ENCODE data around the gene P3R3URF. TPM values are rescaled to one million over a fixed set of nuclear protein-coding genes. Genes with fewer than 3 reads are reported as not detected.
A peak's percentile ranks its signal among the peaks of the same experiment; 100 is the strongest.

P3R3URF gene
- total RNA-seq, 3 donors from 2014 or later: not detected

DNA sequence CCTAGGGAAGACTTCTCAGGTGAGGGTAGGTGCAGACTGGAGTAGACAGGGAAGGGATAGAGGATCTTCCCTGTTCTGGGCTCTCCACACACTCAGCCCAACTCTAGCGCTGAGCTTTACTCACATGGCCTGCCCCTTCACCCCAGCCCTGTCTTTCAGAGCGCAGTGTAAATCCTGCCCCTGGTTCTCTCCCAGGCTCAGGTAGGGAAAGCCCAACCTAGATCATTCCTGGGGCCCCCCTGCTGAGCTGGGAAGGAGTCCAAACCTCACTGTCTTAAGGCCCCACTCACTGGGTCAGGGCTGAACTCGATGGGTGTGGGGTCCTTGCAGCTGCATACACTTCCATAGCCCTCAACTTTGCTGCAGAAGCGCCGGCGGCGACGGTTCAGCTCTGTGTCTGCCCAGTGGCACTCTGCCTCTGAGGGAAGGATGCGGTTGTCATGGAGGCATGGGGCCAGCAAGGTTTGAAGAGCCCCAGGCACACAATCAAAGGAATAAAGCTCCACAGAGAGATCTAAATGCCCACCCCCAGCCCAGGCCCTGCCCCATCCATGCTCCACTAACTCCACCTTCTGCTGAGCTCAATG is 17.8 kb upstream of the P3R3URF start:
- Histone ChIP-seq H3K9me3 (no peaks in the 10 kb centered on the region), H3K27me3 (no peaks in the 10 kb centered on the region), H3K36me3 (no peaks in the 10 kb centered on the region), H3K4me3 (no peak overlapping the region), H3K27ac (no peak overlapping the region), H3K4me1 (peaks cover 0 to 12% of the 10 kb centered on the region in 2 donors)
- TF ChIP-seq POLR2A (IDR thresholded peaks at IDR 0.05) (no peak), POLR2AphosphoS5 (IDR thresholded peaks at IDR 0.05) (no peak)
- TF ChIP-seq, protein P1, sequence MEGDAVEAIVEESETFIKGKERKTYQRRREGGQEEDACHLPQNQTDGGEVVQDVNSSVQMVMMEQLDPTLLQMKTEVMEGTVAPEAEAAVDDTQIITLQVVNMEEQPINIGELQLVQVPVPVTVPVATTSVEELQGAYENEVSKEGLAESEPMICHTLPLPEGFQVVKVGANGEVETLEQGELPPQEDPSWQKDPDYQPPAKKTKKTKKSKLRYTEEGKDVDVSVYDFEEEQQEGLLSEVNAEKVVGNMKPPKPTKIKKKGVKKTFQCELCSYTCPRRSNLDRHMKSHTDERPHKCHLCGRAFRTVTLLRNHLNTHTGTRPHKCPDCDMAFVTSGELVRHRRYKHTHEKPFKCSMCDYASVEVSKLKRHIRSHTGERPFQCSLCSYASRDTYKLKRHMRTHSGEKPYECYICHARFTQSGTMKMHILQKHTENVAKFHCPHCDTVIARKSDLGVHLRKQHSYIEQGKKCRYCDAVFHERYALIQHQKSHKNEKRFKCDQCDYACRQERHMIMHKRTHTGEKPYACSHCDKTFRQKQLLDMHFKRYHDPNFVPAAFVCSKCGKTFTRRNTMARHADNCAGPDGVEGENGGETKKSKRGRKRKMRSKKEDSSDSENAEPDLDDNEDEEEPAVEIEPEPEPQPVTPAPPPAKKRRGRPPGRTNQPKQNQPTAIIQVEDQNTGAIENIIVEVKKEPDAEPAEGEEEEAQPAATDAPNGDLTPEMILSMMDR (IDR thresholded peaks at IDR 0.05): no peak
- DNase-seq (ENCODE audit: low spot score in 2 of 2): no peak
- intact Hi-C loops (cut with DNase I; ENCODE audit: low total_unique reads): no loop called here

DNA sequence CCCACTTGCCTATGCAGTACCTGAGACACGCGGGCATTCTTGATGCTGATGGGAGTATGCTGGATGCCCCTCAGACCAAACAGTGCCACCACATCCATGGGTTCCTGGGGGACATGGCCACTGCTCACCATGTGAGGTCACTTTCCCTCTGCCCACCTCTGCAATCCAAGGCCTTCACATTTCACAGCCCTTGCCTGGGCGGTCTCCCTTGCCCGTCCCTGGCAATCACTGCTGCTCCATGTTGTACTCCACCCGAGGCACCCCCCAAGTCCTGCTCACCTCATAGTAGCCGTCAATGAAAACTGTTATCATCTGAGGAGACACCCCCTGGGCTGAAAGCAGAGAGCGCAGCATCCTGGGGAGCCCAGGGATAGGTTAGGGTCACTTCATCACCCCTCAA is 17.0 kb upstream of the P3R3URF start:
- no peaks in the 10 kb centered on the region for H3K27me3 ChIP-seq
- intact Hi-C loops (cut with DNase I; ENCODE audit: low total_unique reads): no loop called here
- no peak for TF ChIP-seq POLR2AphosphoS5 (IDR thresholded peaks at IDR 0.05)
- TF ChIP-seq, protein P1 (IDR thresholded peaks at IDR 0.05): no peak
- TF ChIP-seq POLR2A (IDR thresholded peaks at IDR 0.05): no peak
- no peaks in the 10 kb centered on the region for H3K9me3 ChIP-seq
- H3K27ac ChIP-seq: no peak overlapping the region
- H3K4me3 ChIP-seq: no peak overlapping the region
- no peak for DNase-seq (ENCODE audit: low spot score in 2 of 2)
- no peaks in the 10 kb centered on the region for H3K36me3 ChIP-seq
- peaks cover 0 to 12% of the 10 kb centered on the region in 2 donors for H3K4me1 ChIP-seq

DNA sequence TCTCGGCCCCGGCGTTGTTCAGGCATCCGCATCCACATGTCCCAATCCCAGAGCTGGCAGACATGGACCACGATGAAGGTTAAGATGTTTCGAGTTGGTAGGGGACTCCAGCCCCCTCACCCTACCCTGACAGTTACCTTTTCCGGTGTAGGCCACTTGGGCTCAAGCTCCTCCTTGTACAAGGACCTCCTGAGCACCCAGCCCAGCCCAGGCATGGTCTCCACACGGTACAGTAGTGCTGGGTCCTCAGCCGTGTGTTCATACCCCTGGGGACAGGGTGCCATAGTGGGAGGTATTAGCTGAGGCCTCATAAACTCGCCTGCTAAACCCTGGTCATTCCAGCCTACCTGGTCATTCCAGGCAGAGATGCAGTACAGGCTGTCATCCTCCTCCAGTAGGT is 15.9 kb upstream of the P3R3URF start:
- Histone ChIP-seq H3K4me3 (no peak overlapping the region), H3K4me1 (peaks cover 0 to 6% of the 10 kb centered on the region in 2 donors), H3K9me3 (no peaks in the 10 kb centered on the region), H3K36me3 (no peaks in the 10 kb centered on the region), H3K27ac (no peak overlapping the region), H3K27me3 (no peaks in the 10 kb centered on the region)
- no peak for DNase-seq (ENCODE audit: low spot score in 2 of 2)
- intact Hi-C loops (cut with DNase I; ENCODE audit: low total_unique reads): no loop called here
- TF ChIP-seq, protein P1 (IDR thresholded peaks at IDR 0.05): no peak
- no peak for TF ChIP-seq POLR2AphosphoS5 (IDR thresholded peaks at IDR 0.05)
- TF ChIP-seq POLR2A (IDR thresholded peaks at IDR 0.05): no peak

DNA sequence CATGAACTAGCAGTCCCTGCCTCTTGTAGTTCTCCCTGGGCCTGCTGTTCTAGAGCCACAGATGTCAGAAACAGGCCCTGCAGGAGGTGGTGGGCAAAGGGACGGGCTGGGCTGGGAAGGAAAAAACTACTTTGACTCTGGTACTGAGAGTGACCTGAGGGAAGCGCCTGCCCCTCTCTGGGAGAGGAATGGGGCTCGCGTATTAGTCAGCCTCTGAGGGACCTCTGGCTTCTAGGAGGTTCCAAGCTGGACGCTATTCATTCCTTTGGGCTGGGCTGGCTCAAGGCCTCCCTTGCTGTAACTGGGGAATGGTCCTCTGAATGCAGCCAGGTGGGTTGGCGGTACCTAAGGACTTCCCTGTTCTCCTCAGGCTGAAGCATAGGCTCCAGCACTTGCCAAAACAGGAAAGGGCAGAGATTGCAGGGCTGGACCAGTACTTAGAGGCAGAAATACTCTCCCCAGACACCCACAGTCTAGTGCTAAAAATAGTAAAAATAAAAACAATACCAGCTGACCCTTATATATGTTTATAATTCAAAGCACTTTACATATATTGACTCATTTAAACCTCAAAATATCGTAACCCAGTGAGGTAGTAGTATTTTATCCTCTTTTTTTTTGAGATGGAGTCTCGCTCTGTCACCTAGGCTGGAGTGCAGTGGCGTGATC is 14.9 kb upstream of the P3R3URF start:
- Histone ChIP-seq H3K9me3 (no peaks in the 10 kb centered on the region), H3K4me3 (no peak overlapping the region), H3K27me3 (no peaks in the 10 kb centered on the region), H3K27ac (peak overlapping the region; percentile 8 to 25), H3K36me3 (no peaks in the 10 kb centered on the region), H3K4me1 (no peaks in the 10 kb centered on the region)
- DNase-seq (ENCODE audit: low spot score in 2 of 2): no peak
- TF ChIP-seq, protein P1 (IDR thresholded peaks at IDR 0.05): no peak
- TF ChIP-seq POLR2AphosphoS5 (IDR thresholded peaks at IDR 0.05) (no peak), POLR2A (IDR thresholded peaks at IDR 0.05) (no peak)
- intact Hi-C loops (cut with DNase I; ENCODE audit: low total_unique reads): no loop called here

DNA sequence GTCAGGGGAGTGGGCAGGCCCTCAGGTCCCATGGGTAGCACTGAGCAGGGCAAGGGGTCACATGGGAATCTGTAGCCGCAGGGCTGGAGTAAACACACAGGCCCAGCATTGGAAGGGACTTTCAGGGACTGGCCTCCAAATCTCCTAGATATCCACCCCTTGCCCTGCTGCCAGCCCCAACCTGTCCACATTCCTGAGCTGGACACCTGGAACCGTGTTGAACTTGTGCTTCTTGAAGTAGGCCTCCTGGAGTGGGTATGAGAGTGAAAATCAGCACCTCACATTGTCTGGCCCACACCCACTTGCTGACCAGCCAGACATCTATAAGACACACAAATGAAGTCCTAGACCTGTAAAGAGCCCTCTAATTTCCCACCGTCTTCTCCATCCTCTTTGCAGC is 14.3 kb upstream of the P3R3URF start:
- Histone ChIP-seq H3K27ac (peak overlapping the region; percentile 8 to 25), H3K9me3 (no peaks in the 10 kb centered on the region), H3K27me3 (no peaks in the 10 kb centered on the region), H3K4me1 (peaks cover 0 to under 1% of the 10 kb centered on the region in 2 donors), H3K4me3 (no peak overlapping the region), H3K36me3 (no peaks in the 10 kb centered on the region)
- TF ChIP-seq POLR2AphosphoS5 (IDR thresholded peaks at IDR 0.05) (no peak), POLR2A (IDR thresholded peaks at IDR 0.05) (no peak)
- TF ChIP-seq, protein P1 (IDR thresholded peaks at IDR 0.05): no peak
- DNase-seq (ENCODE audit: low spot score in 2 of 2): no peak
- intact Hi-C loops (cut with DNase I; ENCODE audit: low total_unique reads): no loop called here
